GM19193 (cell line): ENCODE measurements around the gene FBXO17.

Experiments
- POLR2A ChIP-seq: IDR thresholded peaks from 4 replicates; pipeline ENCODE4 v1.6.1; 2011; ENCODE audit not compliant: insufficient read depth, insufficient read length; ENCODE audit errors: extremely low read depth

The FBXO17 gene

GRCh38 chr19:38953677-38954076 lies 21.9 kb downstream of the FBXO17 start:
- no peak for TF ChIP-seq POLR2A

GRCh38 chr19:38952395-38953165 lies 23.0 kb downstream of the FBXO17 start:
- no peak for TF ChIP-seq POLR2A

GRCh38 chr19:38951187-38951586 lies 24.4 kb downstream of the FBXO17 start:
- no peak for TF ChIP-seq POLR2A

GRCh38 chr19:38949580-38950367 lies 25.8 kb downstream of the FBXO17 start:
- TF ChIP-seq POLR2A: no peak

- no peak for TF ChIP-seq POLR2A
These were observed 29.1 kb downstream of the FBXO17 start for GRCh38 chr19:38946229-38947010.

GRCh38 chr19:38945562-38946228 lies 29.8 kb downstream of the FBXO17 start:
- no peak for TF ChIP-seq POLR2A

- TF ChIP-seq POLR2A: no peak
These were observed 30.5 kb downstream of the FBXO17 start for GRCh38 chr19:38944981-38945506.

- TF ChIP-seq POLR2A: no peak
These were observed 32.9 kb downstream of the FBXO17 start for GRCh38 chr19:38942471-38943181.

- no peak for TF ChIP-seq POLR2A
These were observed 33.6 kb downstream of the FBXO17 start for GRCh38 chr19:38941979-38942378.

GRCh38 chr19:38939957-38940356 lies 35.6 kb downstream of the FBXO17 start:
- TF ChIP-seq POLR2A: no peak

GRCh38 chr19:38933544-38933943 lies 42.0 kb downstream of the FBXO17 start:
- TF ChIP-seq POLR2A: no peak

- no peak for TF ChIP-seq POLR2A
These were observed 42.9 kb downstream of the FBXO17 start for GRCh38 chr19:38932425-38933179.

GRCh38 chr19:38931521-38931793 lies 44.1 kb downstream of the FBXO17 start:
- no peak for TF ChIP-seq POLR2A
